HepG2 (cell line): ENCODE measurements around the gene ZNF223. TPM values are rescaled to one million over a fixed set of nuclear protein-coding genes. Genes with fewer than 3 reads are reported as not detected.

Experiments used
- ELF3 ChIP-seq: IDR thresholded peaks from 2 replicates; pipeline ENCODE4 v1.6.1; 2016; ENCODE audit warnings: missing genetic modification reagents, missing compliant biosample characterization
- FOXA3 ChIP-seq: IDR thresholded peaks from 2 replicates; pipeline ENCODE4 v1.6.1; 2016; ENCODE audit warnings: missing genetic modification reagents, missing compliant biosample characterization
- HDAC1 ChIP-seq: sonication (generic); formaldehyde crosslinking; IDR thresholded peaks from 2 replicates; pipeline ENCODE4 v1.5.1; 2020; ENCODE audit warnings: mild to moderate bottlenecking, missing genetic modification reagents
- LCORL ChIP-seq, 2 experiments: fragments of 450-650 bp in 1 of 2; sonication (generic) in 1 of 2; formaldehyde crosslinking in 1 of 2; IDR thresholded peaks; 2 replicates each; pipeline versions ENCODE4 v1.5.0 to v1.6.1; 2017 to 2020; ENCODE audit warnings: antibody characterized with exemption in 1 of 2, missing genetic modification reagents in 1 of 2
- MIER3 ChIP-seq: IDR thresholded peaks from 2 replicates; pipeline ENCODE4 v1.6.1; 2016; ENCODE audit warnings: missing compliant biosample characterization, borderline replicate concordance
- MTF1 ChIP-seq: sonication (generic); formaldehyde crosslinking; IDR thresholded peaks from 2 replicates; pipeline ENCODE4 v1.5.0; 2020; ENCODE audit warnings: missing genetic modification reagents
- NR2C2 ChIP-seq: sonication (generic); formaldehyde crosslinking; IDR thresholded peaks from 2 replicates; pipeline ENCODE4 v1.4.0; 2020; ENCODE audit warnings: missing genetic modification reagents, mild to moderate bottlenecking, moderate library complexity, borderline replicate concordance
- PHF8 ChIP-seq: sonication (generic); formaldehyde crosslinking; IDR thresholded peaks from 2 replicates; pipeline ENCODE4 v1.5.0; 2020; ENCODE audit warnings: missing genetic modification reagents
- PLSCR1 ChIP-seq: sonication (generic); formaldehyde crosslinking; IDR thresholded peaks from 2 replicates; pipeline ENCODE4 v1.5.0; 2020; ENCODE audit warnings: missing genetic modification reagents, mild to moderate bottlenecking, borderline replicate concordance
- SMC3 ChIP-seq: IDR thresholded peaks from 2 replicates; pipeline ENCODE4 v1.6.1; 2011; ENCODE audit warnings: low read length, improper control_type of control experiment
- SNAPC5 ChIP-seq: sonication (generic); formaldehyde crosslinking; IDR thresholded peaks from 2 replicates; pipeline ENCODE4 v1.8.1; 2023; ENCODE audit warnings: mild to moderate bottlenecking, missing genetic modification reagents, borderline replicate concordance
- THAP11 ChIP-seq: IDR thresholded peaks from 2 replicates; pipeline ENCODE4 v1.6.1; 2016; ENCODE audit warnings: missing biosample characterization, missing genetic modification reagents
- ZEB1 ChIP-seq: IDR thresholded peaks from 2 replicates; pipeline ENCODE4 v1.6.1; 2012; ENCODE audit warnings: mild to moderate bottlenecking, low read depth, inconsistent platforms; ENCODE audit not compliant: insufficient replicate concordance
- ZGPAT ChIP-seq: IDR thresholded peaks from 2 replicates; pipeline ENCODE4 v1.6.1; 2016; ENCODE audit warnings: mild to moderate bottlenecking
- ZNF230 ChIP-seq: sonication (generic); formaldehyde crosslinking; IDR thresholded peaks from 2 replicates; pipeline ENCODE4 v1.4.0; 2020; ENCODE audit warnings: mild to moderate bottlenecking, missing genetic modification reagents
- ZNF33B ChIP-seq: sonication (generic); formaldehyde crosslinking; IDR thresholded peaks from 2 replicates; pipeline ENCODE4 v1.5.1; 2020; ENCODE audit warnings: mild to moderate bottlenecking, missing genetic modification reagents
- ZNF543 ChIP-seq: sonication (generic); formaldehyde crosslinking; IDR thresholded peaks from 2 replicates; pipeline ENCODE4 v1.4.0; 2020; ENCODE audit warnings: mild to moderate bottlenecking, missing genetic modification reagents
- ZNF639 ChIP-seq: conservative IDR thresholded peaks from 2 replicates; pipeline ENCODE4 v1.6.1; 2018; ENCODE audit warnings: missing genetic modification reagents
- ZSCAN31 ChIP-seq: sonication (generic); formaldehyde crosslinking; IDR thresholded peaks from 2 replicates; pipeline ENCODE4 v1.5.0; 2020; ENCODE audit warnings: low read depth, mild to moderate bottlenecking, missing genetic modification reagents
- polyA plus RNA-seq, 8 experiments: library from polyadenylated mRNA; depleted of rRNA in 3 of 8; stranded (reverse) in 7 of 8; unstranded in 1 of 8; fragments of >200 nt; fragmentation: Illumina TruSeq in 4 of 8; extraction: Trizol in 4 of 8; gene quantifications; 2 replicates each; pipeline versions ENCODE4 v1.2.1 to v1.2.3, GENCODE V29; 2011 to 2016; ENCODE audit warnings: low read depth in 4 of 8, missing spikeins in 1 of 8, mixed read lengths in 1 of 8; ENCODE audit not compliant: insufficient read depth in 1 of 8
- total RNA-seq, 5 experiments: library from RNA; depleted of rRNA; stranded (reverse); fragments of >200 nt; fragmentation: Illumina TruSeq; extraction: Trizol; gene quantifications; 2 replicates each; pipeline ENCODE4 v1.2.3, GENCODE V29; 2016; ENCODE audit warnings: low read depth in 1 of 5
- TF ChIP-seq, protein P1 (sequence below): sonication (generic); formaldehyde crosslinking; IDR thresholded peaks from 2 replicates; pipeline ENCODE4 v1.4.0; 2020; ENCODE audit warnings: missing genetic modification reagents
- TF ChIP-seq, protein P2 (sequence below), 2 experiments: sonication (generic) in 1 of 2; formaldehyde crosslinking in 1 of 2; IDR thresholded peaks; 2 replicates each; pipeline versions ENCODE4 v1.4.0 to v1.6.1; 2018 to 2020; ENCODE audit warnings: missing genetic modification reagents in 2 of 2, borderline replicate concordance in 1 of 2, low read depth in 1 of 2, mild to moderate bottlenecking in 1 of 2, missing biosample characterization in 1 of 2

ZNF223 gene
- total and polyA plus RNA-seq, 2 of the 13 experiments (the other 11 are each of a cell fraction or from before 2014, with no cell fraction given): 2.0 to 4.8 TPM

DNA sequence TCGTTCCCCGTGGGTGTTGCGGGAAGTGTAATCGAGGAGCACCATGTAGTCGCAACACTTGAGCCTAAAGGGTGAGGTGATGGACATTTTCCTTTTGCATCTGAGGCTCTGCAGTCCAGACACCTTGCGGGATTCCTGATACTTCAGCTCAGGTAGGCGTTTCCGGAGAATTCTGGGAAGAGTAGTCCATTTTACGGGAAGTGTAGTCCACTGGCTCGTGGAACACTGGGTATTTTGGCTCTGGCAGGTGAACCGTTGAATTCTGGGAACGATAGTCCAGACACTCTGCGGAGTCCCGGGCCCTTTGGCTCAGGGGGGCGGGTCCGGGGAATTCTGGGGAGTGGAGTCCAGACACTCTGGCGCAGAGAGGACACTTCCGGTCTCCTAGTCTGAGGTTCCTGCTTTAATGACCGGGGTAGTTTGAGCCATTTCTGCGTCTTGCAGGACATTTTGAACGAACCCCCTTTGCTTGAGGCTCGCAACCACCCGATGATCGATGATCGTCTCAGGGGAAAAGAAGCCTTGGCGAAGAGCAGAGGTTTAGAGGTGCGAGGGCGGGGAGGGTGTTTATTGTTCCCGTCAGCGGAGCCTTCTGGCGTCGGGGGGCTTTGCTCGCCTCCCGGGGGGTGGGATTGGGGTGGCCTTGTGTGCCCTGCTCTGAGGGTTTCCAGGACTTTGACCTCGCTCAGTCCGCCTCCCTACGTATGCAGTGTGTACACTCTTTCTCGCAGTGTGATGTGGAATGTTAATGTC is at the start of gene ZNF223 (continued):
- peak; percentile 79 for TF ChIP-seq HDAC1 (CRISPR knock-in tag)
- TF ChIP-seq ELF3 (CRISPR knock-in tag): peak; percentile 74; the same call in 1 of the 2 replicates
- TF ChIP-seq ZNF33B (CRISPR knock-in tag): 0 out of 2 replicates have a peak, but pooled peaks have one; percentile 21
- TF ChIP-seq ZGPAT (CRISPR knock-in tag): peak; percentile 65
- no peak for TF ChIP-seq MTF1 (CRISPR knock-in tag)
- peak; percentile 58; the same call in 1 of the 2 replicates for TF ChIP-seq ZNF543
- TF ChIP-seq, protein P1, sequence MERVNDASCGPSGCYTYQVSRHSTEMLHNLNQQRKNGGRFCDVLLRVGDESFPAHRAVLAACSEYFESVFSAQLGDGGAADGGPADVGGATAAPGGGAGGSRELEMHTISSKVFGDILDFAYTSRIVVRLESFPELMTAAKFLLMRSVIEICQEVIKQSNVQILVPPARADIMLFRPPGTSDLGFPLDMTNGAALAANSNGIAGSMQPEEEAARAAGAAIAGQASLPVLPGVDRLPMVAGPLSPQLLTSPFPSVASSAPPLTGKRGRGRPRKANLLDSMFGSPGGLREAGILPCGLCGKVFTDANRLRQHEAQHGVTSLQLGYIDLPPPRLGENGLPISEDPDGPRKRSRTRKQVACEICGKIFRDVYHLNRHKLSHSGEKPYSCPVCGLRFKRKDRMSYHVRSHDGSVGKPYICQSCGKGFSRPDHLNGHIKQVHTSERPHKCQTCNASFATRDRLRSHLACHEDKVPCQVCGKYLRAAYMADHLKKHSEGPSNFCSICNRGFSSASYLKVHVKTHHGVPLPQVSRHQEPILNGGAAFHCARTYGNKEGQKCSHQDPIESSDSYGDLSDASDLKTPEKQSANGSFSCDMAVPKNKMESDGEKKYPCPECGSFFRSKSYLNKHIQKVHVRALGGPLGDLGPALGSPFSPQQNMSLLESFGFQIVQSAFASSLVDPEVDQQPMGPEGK (CRISPR knock-in tag): peak; percentile 41; the same call in 1 of the 2 replicates
- peak; percentile 98 for TF ChIP-seq THAP11
- peak; percentile 47; the same call in 1 of the 2 replicates for TF ChIP-seq ZSCAN31 (CRISPR knock-in tag)
- TF ChIP-seq ZEB1: peak; percentile 96
- TF ChIP-seq, protein P2, sequence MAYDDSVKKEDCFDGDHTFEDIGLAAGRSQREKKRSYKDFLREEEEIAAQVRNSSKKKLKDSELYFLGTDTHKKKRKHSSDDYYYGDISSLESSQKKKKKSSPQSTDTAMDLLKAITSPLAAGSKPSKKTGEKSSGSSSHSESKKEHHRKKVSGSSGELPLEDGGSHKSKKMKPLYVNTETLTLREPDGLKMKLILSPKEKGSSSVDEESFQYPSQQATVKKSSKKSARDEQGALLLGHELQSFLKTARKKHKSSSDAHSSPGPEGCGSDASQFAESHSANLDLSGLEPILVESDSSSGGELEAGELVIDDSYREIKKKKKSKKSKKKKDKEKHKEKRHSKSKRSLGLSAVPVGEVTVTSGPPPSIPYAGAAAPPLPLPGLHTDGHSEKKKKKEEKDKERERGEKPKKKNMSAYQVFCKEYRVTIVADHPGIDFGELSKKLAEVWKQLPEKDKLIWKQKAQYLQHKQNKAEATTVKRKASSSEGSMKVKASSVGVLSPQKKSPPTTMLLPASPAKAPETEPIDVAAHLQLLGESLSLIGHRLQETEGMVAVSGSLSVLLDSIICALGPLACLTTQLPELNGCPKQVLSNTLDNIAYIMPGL (CRISPR knock-in tag; IDR thresholded peaks at IDR 0.05; ENCODE audit: borderline replicate concordance in 1 of 2, low read depth in 1 of 2): peak in 1 of 2 experiments; percentile 51; a peak in 3 of 4 replicates
- TF ChIP-seq NR2C2 (CRISPR knock-in tag): peak; percentile 95
- no peak for TF ChIP-seq PLSCR1 (CRISPR knock-in tag)
- peak; percentile 79 for TF ChIP-seq PHF8 (CRISPR knock-in tag)
- TF ChIP-seq MIER3 (CRISPR knock-in tag): peak; percentile 69; the same call in 1 of the 2 replicates
- TF ChIP-seq ZNF639: 0 out of 2 replicates have a peak, but pooled peaks have one; percentile 19
- TF ChIP-seq FOXA3: peak; percentile 53
- peak; percentile 9; the same call in 1 of the 2 replicates for TF ChIP-seq SMC3
- no peak for TF ChIP-seq SNAPC5
- TF ChIP-seq ZNF230: peak; percentile 69; the same call in 1 of the 2 replicates
- no peak for TF ChIP-seq LCORL (IDR thresholded peaks at IDR 0.05)
- TF ChIP-seq LCORL (CRISPR knock-in tag; IDR thresholded peaks at IDR 0.05): peak; percentile 61
